ENCODE results near the gene SNX3.
"Not testable (repeated sequence)": the region's sequence is repeated elsewhere in the genome, so short reads cannot be mapped to it uniquely, and the experiment has no call there.

The SNX3 gene

DNA sequence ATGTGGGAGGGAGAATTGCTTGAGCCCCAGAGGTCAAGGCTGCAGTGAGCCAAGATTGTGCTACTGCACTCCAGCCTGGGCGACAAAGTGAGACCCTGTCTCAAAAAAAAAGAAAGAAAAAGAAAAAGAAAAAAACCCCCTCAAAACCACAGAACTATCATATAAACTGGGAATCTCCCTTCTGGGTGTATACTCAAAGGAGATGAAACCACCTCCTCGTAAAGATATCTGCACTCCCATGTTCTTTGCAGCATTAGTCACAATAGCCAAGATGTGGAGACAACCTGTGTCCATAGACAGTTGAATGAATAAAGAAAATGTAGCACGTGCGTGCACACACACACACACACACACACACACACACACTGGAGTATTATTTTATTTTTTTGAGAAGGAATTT is 25.5 kb upstream of the SNX3 start:
- no peak overlapping the region for H3K4me3 ChIP-seq (ENCODE audit: low read depth, low read length)
- TF ChIP-seq, protein P1, sequence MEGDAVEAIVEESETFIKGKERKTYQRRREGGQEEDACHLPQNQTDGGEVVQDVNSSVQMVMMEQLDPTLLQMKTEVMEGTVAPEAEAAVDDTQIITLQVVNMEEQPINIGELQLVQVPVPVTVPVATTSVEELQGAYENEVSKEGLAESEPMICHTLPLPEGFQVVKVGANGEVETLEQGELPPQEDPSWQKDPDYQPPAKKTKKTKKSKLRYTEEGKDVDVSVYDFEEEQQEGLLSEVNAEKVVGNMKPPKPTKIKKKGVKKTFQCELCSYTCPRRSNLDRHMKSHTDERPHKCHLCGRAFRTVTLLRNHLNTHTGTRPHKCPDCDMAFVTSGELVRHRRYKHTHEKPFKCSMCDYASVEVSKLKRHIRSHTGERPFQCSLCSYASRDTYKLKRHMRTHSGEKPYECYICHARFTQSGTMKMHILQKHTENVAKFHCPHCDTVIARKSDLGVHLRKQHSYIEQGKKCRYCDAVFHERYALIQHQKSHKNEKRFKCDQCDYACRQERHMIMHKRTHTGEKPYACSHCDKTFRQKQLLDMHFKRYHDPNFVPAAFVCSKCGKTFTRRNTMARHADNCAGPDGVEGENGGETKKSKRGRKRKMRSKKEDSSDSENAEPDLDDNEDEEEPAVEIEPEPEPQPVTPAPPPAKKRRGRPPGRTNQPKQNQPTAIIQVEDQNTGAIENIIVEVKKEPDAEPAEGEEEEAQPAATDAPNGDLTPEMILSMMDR (IDR thresholded peaks at IDR 0.05; ENCODE audit: low read depth, low read length) = no peak
- in situ Hi-C loops (cut with HindIII; ENCODE audit: low sequenced_read_pairs) = no loop called here
- DNase-seq (ENCODE audit: low read depth, low spot score) = no peak

DNA sequence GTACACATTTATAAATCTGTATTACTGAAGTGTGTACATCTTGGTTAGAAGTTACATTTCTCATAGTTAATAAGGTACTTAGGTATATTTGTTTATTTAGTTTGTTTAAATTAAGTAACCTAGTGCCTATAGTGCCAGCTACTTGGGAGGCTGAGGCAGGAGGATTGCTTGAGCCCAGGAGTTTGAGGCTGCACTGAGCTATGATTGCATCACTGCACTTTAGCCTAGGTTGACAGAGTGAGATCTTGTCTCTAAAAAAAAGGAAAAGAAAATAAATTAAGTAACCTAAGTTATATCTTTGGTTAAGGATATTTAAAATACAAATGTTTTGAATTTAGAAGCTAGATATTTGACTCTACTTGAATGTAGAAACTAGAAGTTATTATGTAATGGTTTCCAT is 24.5 kb upstream of the SNX3 start:
- TF ChIP-seq, protein P1 (IDR thresholded peaks at IDR 0.05; ENCODE audit: low read depth, low read length) = no peak
- no peak overlapping the region for H3K4me3 ChIP-seq (ENCODE audit: low read depth, low read length)
- in situ Hi-C loops (cut with HindIII; ENCODE audit: low sequenced_read_pairs) = no loop called here
- DNase-seq (ENCODE audit: low read depth, low spot score) = no peak

DNA sequence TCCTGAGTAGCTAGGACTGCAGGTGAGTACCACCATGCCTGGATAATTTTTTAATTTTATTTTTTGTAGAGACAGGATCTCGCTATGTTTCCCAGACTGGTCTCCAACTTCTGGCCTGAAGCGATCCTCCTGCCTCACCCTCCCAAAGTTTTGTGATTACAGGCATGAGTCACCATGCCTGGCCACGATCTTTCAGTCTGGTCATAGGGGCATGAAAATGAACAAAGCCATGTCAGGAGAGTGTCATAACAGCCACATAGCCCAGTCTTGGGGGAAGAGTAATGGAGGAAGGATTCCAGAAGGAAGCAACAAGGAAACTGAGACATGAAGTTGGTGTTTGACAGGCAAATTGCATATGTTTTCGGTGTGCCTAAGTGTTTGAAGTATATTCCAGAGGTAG is 17.0 kb upstream of the SNX3 start:
- DNase-seq (ENCODE audit: low read depth, low spot score) = no peak
- TF ChIP-seq, protein P1 (IDR thresholded peaks at IDR 0.05; ENCODE audit: low read depth, low read length) = no peak
- no peak overlapping the region for H3K4me3 ChIP-seq (ENCODE audit: low read depth, low read length)
- in situ Hi-C loops (cut with HindIII; ENCODE audit: low sequenced_read_pairs) = no loop called here

DNA sequence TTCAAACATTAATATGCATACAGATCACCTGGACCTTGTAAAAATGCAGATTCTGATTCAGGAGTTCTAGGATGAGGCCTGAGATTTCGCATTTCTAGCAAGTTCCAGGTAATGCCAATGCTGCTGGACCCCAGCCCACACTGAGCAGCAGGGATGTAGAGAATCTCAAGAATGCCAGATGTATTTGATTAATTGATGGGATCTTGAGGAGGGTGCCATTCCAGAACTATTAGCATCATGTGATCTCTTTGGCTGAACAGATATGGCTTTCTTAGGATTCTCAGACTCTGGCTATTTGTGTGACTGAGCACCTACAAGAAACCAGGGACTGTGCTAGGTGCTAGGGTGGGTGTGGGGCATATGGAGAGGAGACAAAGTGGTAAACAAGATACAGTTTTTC is 16.5 kb upstream of the SNX3 start:
- no peak for DNase-seq (ENCODE audit: low read depth, low spot score)
- in situ Hi-C loops (cut with HindIII; ENCODE audit: low sequenced_read_pairs) = no loop called here
- no peak overlapping the region for H3K4me3 ChIP-seq (ENCODE audit: low read depth, low read length)

DNA sequence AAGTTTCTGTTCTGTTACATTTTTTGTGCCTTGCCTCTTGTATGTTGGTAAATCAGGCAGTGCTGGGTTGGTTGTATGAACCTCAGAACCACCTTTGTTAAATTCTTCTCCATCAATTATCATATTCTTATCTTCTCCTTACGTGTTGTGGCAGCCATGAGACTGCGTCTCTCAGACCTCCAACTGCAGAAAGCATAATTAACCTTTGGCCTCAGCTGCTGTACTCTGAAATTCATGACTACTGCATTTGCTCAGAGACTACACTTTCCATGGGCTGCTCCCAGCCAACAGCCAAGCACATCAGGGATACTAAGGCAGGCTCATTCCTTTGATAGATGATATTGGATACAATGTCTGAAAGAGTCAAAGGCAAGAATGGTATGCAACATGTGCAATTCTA is 15.1 kb upstream of the SNX3 start:
- no peak for DNase-seq (ENCODE audit: low read depth, low spot score)
- TF ChIP-seq, protein P1 (IDR thresholded peaks at IDR 0.05; ENCODE audit: low read depth, low read length) = no peak
- H3K4me3 ChIP-seq (ENCODE audit: low read depth, low read length) = no peak overlapping the region
- in situ Hi-C loops (cut with HindIII; ENCODE audit: low sequenced_read_pairs) = no loop called here

More for the DNA sequence above, 16.5 kb upstream of the SNX3 start:
- TF ChIP-seq, protein P1 (IDR thresholded peaks at IDR 0.05; ENCODE audit: low read depth, low read length) = no peak

DNA sequence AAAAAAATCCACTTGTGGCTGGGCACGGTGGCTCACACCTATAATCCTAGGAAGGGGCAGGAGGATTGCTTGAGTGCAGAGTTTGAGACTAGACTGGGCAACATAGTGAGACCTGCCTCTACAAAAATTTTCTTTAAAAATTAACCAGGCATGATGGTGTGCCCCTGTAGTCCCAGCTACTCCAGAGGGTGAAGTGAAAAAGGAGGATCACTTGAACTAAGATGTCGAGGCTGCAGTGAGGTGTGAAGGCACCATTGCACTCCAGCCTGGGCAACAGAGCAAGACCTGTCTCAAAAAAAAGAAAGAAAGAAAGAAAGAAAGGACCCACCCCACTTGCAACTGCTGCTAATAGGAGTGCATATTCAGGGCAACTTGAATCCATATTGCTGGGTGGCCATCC is 13.7 kb upstream of the SNX3 start:
- TF ChIP-seq, protein P1 (IDR thresholded peaks at IDR 0.05; ENCODE audit: low read depth, low read length) = no peak
- in situ Hi-C loops (cut with HindIII; ENCODE audit: low sequenced_read_pairs) = no loop called here
- H3K4me3 ChIP-seq (ENCODE audit: low read depth, low read length) = no peak overlapping the region
- no peak for DNase-seq (ENCODE audit: low read depth, low spot score)

DNA sequence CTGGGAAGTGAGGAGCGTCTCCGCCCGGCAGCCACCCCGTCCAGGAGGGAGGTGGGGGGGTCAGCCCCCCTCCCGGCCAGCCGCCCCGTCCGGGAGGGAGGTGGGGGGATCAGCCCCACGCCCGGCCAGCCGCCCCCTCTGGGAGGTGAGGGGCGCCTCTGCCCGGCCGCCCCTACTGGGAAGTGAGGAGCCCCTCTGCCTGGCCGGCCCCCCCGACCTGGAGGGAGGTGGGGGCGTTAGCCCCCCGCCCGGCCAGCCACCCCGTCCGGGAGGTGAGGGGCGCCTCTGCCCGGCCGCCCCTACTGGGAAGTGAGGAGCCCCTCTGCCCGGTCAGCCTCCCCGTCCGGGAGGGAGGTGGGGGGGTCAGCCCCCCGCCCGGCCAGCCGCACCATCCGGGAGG is 9.1 kb upstream of the SNX3 start:
- H3K4me3 ChIP-seq (ENCODE audit: low read depth, low read length); DNase-seq (ENCODE audit: low read depth, low spot score); in situ Hi-C loops (cut with HindIII; ENCODE audit: low sequenced_read_pairs): not testable (repeated sequence)
